ENCODE data around the gene FOXRED1. TPM values are rescaled to one million over a fixed set of nuclear protein-coding genes. Genes with fewer than 3 reads are reported as not detected.

FOXRED1 gene
- total RNA-seq, 4 donors from 2014 or later, result 9.9 to 17.4 (median 14.5) TPM

- Histone ChIP-seq H3K4me3 (no peak overlapping the region), H3K27me3 (no peaks in the 10 kb centered on the region), H3K36me3 (peaks cover 0 to 64% of the 10 kb centered on the region in 2 donors), H3K27ac (no peak overlapping the region), H3K4me1 (peaks cover 0 to 24% (median 0%) of the 10 kb centered on the region in 3 donors), H3K9me3 (no peaks in the 10 kb centered on the region)
- ATAC-seq, result no peak
- TF ChIP-seq CTCF (IDR thresholded peaks at IDR 0.05), result no peak
- no peak for TF ChIP-seq EP300 (IDR thresholded peaks at IDR 0.05)
- TF ChIP-seq POLR2A (IDR thresholded peaks at IDR 0.05), result no peak
- TF ChIP-seq POLR2AphosphoS5 (IDR thresholded peaks at IDR 0.05), result no peak
- 78 to 87% methylated on average over 4 to 6 of the region's 6 CpGs for WGBS, 2 donors (ENCODE audit: low coverage in 1 of 2)
Observed at GRCh38 chr11:126288237-126288636, 19.3 kb downstream of the FOXRED1 start.

- Histone ChIP-seq H3K27me3 (no peaks in the 10 kb centered on the region), H3K4me1 (peaks cover 0 to 4% (median 0%) of the 10 kb centered on the region in 3 donors), H3K4me3 (no peak overlapping the region), H3K27ac (peak overlapping the region in 2 of 4 donors; percentile 6 to 9), H3K9me3 (no peaks in the 10 kb centered on the region), H3K36me3 (peaks cover 0 to 90% of the 10 kb centered on the region in 2 donors)
- no peak for ATAC-seq
- TF ChIP-seq POLR2A (IDR thresholded peaks at IDR 0.05) (no peak), CTCF (IDR thresholded peaks at IDR 0.05) (no peak), POLR2AphosphoS5 (IDR thresholded peaks at IDR 0.05) (no peak), EP300 (IDR thresholded peaks at IDR 0.05) (no peak)
- 54 to 58% methylated on average over 4 to 6 of the region's 12 CpGs for WGBS, 2 donors (ENCODE audit: low coverage in 1 of 2)
Observed at GRCh38 chr11:126290887-126291286, 21.9 kb downstream of the FOXRED1 start.

- Histone ChIP-seq H3K36me3 (peaks cover 0 to 84% of the 10 kb centered on the region in 2 donors), H3K9me3 (no peaks in the 10 kb centered on the region), H3K4me1 (peaks cover 0 to 4% (median 0%) of the 10 kb centered on the region in 3 donors), H3K27ac (no peak overlapping the region), H3K4me3 (no peak overlapping the region), H3K27me3 (no peaks in the 10 kb centered on the region)
- TF ChIP-seq POLR2A (IDR thresholded peaks at IDR 0.05) (no peak), CTCF (IDR thresholded peaks at IDR 0.05) (no peak), EP300 (IDR thresholded peaks at IDR 0.05) (no peak), POLR2AphosphoS5 (IDR thresholded peaks at IDR 0.05) (no peak)
- no peak for ATAC-seq
- 100% methylated on average over 2 of the region's 5 CpGs; no CpG with 5 or more reads in 1 of the 2 donors for WGBS, 2 donors (ENCODE audit: low coverage in 1 of 2)
Observed at GRCh38 chr11:126293726-126294125, 24.8 kb downstream of the FOXRED1 start.

- 57 to 65% methylated on average over 2 of the region's 2 CpGs for WGBS, 2 donors (ENCODE audit: low coverage in 1 of 2)
- no peak for TF ChIP-seq POLR2A (IDR thresholded peaks at IDR 0.05)
- no peak for TF ChIP-seq POLR2AphosphoS5 (IDR thresholded peaks at IDR 0.05)
- no peak for TF ChIP-seq CTCF (IDR thresholded peaks at IDR 0.05)
- TF ChIP-seq EP300 (IDR thresholded peaks at IDR 0.05), result no peak
- H3K9me3 ChIP-seq, result no peaks in the 10 kb centered on the region
- no peaks in the 10 kb centered on the region for H3K4me1 ChIP-seq
- H3K36me3 ChIP-seq, result peaks cover 0 to 68% of the 10 kb centered on the region in 2 donors
- no peak overlapping the region for H3K4me3 ChIP-seq
- no peaks in the 10 kb centered on the region for H3K27me3 ChIP-seq
- H3K27ac ChIP-seq, result no peak overlapping the region
- ATAC-seq, result no peak
Observed at GRCh38 chr11:126297004-126297403, 28.1 kb downstream of the FOXRED1 start.

Measured in gastroesophageal sphincter (tissue), 4 donors.